ENCODE results near the gene PPP1R13B. TPM values are rescaled to one million over a fixed set of nuclear protein-coding genes. Genes with fewer than 3 reads are reported as not detected.

PPP1R13B gene
- polyA plus RNA-seq, 3 donors, result 28.4 to 30.9 (median 29.4) TPM

DNA sequence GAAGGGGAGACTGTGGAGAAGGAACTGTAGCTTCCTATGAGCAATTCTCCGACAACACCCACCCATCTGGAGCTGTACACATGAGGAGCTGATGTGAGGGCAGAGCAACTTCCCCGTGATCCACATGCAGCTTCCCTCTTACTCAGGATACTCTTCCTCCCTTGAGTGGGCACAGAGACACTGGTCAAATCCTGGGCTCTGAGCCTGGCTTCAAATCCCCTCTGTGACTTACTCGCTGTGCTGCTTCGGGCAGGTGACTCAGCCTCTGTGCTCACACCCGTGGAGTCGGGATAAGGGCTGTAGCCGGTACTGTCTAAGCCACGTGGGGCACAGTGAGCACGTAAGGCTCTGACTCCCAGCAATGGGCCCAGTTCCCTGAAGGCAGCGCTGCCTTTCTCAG lies 100.7 kb downstream of the PPP1R13B start:
- DNase-seq (ENCODE audit: low read depth in 3 of 3, low spot score in 2 of 3), result no peak

DNA sequence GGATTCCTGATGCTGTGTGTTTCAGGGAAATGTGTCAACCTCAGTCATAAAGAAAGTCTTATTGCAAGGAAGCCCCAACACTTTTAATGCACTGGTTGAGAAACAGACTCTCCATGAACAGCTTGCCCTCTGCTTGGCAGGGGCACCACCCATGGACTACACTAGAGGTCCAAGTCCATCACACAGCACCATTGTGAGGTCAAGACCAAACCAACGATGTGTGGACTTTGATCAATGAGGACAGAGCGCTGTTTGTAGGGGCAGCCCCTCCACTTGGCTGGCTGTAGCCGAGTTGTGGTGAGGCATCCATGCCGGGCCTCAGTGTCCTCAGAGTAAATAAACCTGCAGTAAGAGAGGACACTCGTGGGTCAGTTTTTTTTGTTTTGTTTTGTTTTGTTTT lies 102.0 kb downstream of the PPP1R13B start:
- DNase-seq (ENCODE audit: low read depth in 3 of 3, low spot score in 2 of 3), result no peak

DNA sequence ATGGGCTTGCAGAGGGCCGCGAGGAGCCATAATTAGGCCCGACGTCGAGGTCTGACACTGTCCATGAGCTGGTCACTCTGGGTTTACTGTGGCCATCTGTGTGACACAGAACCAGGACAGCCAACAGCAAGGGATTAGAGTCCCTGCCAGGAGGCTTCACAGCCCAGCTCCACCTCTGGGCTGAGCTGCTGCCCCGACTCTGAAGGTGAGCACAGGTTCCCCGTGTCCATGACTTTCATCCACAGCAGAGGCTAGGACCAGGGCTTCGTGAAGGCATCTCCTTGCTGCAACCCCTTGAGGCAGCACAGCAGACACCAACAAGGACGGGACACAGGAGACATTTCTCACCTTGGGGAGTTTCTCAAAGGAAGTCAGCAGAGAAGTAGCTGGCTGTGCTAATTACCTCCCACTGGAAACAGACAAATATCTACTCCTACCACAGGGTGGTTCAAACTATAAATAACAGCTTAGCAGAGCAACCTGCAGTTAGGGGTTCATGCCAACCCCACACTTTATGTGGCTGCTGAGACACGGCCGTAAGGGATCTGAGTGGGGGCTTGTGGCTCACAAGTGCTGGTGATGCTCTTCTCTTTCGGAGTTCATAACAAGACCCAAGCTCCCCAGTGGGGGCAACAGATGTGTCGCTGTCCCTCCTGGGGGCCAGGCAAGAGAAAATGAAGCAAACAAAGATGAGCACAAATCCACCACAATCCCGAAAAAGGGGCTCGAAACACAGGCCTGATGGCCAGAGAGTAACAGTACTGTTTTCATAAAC lies 102.6 kb downstream of the PPP1R13B start:
- DNase-seq (ENCODE audit: low read depth in 3 of 3, low spot score in 2 of 3), result no peak

DNA sequence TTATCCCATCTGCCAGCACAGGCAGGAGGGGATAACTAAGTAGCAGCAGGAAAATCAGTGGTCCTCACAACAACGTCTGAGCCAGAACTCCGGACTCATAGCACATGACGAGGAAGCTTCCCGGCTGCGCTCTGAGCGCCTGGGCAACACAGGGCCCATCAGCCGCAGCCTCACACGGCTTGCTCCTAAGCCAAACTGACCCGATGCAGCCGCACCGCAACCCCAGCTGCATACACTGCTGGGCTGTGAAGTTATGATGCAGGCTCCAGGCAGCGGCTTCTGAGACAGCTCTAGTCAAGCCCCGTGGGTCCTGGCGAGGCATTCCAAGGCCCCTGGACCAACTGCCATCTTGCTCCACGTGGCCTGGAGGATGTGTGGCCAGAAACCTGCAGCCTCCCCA lies 103.7 kb downstream of the PPP1R13B start:
- no peak for DNase-seq (ENCODE audit: low read depth in 3 of 3, low spot score in 2 of 3)

DNA sequence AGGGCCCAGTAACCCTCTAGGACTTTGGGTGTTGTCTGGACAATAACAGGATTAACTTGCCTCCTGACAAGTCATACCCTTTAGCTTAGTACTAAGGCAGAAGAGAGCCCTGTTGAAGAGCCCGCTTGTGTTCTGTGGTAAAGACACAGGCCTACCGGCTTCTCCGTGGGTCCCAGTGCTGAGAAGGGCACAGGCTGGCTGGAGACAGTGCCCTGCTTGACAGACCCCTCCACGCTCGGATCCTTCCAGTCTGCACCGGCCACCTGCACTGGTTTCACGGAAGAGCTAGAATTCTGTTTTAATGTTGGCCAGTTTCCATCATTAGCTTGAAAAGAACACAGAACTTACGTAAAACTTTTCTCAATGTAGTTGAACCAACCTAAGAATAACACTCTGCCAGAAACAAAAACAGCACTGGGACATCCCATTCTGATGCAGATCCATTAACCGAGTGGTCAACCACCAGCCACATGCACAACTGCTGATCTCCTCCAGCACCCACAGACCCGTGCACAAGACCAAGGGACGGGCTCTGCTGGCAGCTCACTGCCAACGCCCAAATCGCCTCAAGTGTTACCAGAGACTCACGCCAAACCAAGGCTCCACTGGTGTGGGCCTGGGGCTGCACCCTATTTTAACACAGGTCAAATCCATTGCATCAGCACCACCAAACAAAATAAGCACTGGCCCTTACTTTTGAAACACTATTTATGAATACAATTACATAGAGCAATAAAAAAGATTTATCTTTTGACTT lies 104.7 kb downstream of the PPP1R13B start:
- DNase-seq (ENCODE audit: low read depth in 3 of 3, low spot score in 2 of 3), result no peak

DNA sequence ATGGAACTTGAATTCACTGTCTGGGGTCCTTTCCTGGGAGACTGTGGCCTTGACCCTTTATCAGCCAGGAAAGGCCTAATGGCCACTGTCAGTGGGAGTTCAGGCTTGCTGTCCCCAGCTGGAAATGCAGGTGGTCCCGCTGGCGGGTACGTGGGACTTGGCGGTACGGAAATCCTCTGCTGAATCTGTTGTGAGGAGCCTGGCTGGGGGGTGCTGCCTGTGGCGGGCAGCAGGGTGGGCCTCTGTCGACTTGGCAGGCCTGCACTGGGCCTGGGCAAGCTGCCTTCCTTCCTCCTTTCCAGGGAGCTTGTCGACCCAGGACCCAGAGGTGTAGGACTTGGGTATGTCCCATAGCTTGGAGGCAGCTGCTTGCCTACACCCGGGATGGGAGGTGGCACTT lies 105.5 kb downstream of the PPP1R13B start:
- no peak for DNase-seq (ENCODE audit: low read depth in 3 of 3, low spot score in 2 of 3)

DNA sequence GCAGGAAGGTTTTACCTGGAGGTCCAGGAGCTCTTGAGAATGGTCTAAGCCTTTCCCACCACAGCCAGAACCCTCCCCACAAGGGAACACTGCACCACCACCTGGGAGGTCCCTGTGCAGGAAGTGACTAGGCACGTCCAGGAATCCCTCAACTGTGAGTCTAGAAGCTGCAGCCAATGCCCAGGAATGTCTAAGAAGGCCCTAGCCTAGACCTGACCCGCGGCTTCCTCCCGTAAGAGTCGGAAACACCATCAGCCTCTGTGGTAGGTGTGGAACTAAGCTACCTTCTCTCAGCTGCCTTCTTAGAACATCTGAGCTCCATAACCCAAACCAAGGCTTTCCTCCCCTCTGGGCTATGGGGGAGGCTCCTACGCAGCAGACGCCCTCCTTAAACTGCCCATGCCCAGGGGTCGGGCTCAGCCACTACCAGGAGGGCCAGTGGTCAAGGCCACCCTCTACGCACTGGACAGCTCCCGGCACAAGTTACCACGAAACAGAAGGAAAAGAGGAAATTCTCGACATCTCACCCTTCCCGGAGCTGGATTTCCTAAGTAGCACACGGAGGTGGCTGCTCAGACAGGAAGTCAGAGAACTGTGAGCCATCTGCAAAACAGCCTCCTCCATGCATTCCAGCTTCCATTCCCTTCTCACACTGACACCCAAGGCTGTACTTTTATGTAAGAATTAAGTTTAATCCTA lies 106.2 kb downstream of the PPP1R13B start:
- DNase-seq (ENCODE audit: low read depth in 3 of 3, low spot score in 2 of 3), result no peak

DNA sequence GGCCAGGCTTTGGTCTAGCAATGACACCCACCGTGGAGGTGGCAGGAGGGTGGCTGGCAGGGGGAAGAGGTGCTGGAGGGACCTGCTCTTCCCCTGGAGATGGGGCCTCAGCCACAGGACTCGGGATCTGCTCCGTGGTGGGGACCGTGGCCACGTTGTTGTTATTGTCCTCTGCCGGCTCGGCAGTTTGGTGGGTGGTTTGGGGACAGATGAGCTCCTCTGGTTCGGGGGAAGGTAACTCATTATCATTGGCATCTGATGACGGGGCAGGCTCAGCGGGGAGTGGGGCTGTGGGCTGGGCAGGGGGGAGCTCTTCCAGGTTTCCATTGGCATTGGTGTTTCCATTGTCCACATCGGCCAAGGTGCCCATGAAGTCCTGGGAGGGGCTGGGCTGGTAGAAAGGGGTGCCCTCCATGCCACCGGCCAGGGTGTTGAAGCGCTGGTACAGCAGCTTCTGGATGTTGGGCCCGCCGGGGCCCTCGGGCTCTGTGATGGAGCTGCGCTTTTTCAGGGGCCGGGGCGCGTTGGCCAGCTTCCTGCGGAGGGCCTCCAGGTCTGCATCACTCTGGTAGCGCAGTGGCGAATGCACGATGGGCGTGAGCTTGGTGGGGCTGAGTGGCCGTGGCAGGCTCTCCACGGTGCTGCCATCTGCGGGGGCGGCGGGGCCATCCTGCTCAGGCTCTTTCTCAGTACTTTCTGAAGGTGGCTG lies 107.4 kb downstream of the PPP1R13B start:
- DNase-seq (ENCODE audit: low read depth in 3 of 3, low spot score in 2 of 3), result no peak

DNA sequence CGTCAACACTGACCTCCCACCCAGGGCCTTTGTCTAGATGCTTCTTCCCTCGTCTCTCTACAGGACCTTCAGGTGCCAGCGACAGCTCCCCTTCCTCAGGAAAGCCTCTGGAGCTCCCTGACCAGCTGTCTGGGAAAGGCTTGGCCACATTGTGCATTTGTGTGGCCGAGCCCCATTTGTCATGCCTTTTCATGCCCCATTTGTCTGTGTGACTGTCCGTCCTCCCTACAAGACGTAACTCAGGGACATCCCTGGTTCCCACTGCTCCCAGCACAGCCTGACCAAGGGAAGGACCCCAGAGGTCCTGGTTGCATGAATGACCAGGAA lies 107.9 kb downstream of the PPP1R13B start:
- DNase-seq (ENCODE audit: low read depth in 3 of 3, low spot score in 2 of 3), result no peak

DNA sequence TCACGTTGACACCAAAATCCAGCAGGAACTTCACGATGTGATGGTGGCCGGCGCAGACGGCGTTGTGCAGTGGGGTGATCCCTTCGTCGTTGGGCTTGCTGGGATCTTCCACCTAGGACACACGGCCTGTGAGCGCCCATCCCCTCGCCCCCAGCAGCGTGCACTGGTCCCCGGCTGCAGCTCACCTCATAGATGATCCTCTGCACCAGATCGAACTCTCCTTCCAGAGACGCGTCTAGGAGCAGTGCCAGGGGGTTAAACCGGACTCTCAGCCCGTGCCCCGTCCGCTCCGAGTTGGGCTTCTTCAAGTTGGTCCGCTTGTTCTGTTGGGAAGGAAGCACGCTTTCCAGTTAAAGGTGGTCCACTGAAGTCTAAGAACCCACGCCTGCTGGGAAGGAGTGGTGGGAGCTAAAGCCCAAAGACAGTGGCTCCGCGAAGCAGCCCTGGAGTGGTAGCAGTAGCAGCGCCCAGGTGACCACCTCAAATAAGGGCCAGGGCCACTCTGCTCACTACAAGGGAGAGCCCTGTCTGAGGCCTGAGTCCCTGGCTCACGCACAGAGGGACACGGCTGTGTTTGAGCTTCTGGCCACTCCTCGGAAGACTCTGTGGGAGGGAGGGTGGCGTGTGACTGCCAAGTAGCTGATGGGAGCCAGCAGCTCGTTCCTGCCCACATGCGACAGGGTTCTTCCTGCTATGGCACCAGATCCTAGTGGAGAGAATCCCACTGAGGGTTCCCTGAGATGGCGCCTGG lies 108.5 kb downstream of the PPP1R13B start:
- no peak for DNase-seq (ENCODE audit: low read depth in 3 of 3, low spot score in 2 of 3)

DNA sequence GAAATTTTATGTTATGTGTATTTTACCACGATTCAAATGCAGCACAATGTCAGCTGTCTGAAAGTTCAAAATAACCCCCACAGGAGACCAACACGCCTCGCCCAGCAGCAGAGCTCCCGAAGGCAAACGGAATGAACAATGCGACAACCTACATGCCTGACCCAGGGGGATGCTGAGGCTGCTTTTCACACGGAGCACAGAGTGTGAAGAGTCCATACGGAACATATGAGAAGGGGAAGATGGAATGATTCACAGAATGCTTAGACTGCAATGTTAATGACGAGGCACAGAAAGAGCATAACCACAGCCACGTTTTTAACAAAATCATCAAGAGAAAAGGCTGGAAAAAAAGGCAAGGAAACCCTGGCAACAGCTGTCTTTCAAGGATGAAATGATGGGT lies 109.2 kb downstream of the PPP1R13B start:
- no peak for DNase-seq (ENCODE audit: low read depth in 3 of 3, low spot score in 2 of 3)

DNA sequence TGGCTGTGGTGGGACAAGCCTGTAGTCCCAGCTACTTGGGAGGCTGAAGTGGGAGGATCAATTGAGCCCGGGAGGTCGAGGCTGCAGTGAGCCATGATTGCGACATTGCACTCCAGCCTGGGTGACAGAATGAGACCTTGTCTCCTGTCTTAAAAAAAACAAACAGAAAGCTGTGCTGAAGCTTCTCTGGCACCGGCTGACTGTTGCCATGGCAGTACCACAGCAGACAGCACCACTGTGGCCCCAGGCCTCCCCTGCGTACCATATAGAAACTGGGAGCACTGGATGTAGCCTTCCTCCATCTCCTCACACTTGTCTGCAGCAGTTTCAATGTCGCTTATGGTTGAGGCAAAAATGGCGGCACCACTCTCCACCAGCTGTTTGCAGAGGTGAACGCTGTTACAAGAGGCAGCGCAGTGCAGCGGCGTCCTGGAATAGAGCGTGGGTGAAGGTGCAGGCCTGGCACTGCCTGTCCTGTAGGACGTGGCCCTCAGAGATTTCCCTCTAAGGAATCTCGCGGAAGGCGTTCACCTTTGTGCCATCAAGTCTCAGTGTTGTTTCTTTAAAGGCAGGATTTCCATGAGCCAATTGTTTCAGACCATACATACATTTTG lies 109.8 kb downstream of the PPP1R13B start:
- no peak for DNase-seq (ENCODE audit: low read depth in 3 of 3, low spot score in 2 of 3)

DNA sequence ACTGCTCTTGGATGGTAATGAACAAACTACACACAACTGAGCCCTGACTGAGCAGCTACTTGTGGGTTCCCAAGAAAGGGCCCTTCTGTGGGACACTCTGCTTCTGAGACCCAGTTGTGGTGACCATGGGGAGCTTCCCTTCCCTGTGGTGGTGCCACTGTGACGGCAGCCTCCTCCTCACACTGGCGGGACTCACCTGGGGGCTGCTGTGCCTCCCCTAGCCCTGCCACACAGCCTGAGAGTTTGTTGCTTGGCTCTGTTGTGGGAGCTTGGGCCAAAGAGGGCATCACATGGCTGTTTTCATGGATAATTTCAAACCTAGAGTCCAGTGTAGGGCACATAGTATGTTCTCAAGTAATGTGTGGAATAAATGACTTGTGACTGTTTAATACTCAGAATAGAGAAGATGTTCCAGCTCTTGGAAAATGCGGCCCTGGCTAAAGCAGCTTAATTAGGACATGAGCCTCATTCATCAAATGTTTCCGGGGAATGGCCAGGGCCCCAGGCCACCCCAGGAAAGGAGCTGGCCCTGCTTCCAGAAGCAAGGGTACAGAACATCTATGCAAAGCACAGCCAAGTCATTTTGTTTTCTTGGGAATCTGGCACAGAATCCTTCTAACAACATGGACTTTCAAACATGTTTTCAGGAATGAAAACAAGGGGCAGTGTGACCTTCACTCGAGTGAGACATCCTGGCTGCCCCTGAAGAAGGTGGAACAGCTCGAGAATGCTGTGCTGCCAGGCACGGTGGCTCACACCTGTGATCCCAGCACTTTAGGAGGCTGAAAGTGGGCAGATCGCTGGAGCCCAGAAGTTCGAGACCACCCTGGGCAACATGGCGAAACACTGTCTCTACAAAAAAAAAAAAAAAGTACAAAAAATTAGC lies 110.6 kb downstream of the PPP1R13B start:
- DNase-seq (ENCODE audit: low read depth in 3 of 3, low spot score in 2 of 3), result no peak

DNA sequence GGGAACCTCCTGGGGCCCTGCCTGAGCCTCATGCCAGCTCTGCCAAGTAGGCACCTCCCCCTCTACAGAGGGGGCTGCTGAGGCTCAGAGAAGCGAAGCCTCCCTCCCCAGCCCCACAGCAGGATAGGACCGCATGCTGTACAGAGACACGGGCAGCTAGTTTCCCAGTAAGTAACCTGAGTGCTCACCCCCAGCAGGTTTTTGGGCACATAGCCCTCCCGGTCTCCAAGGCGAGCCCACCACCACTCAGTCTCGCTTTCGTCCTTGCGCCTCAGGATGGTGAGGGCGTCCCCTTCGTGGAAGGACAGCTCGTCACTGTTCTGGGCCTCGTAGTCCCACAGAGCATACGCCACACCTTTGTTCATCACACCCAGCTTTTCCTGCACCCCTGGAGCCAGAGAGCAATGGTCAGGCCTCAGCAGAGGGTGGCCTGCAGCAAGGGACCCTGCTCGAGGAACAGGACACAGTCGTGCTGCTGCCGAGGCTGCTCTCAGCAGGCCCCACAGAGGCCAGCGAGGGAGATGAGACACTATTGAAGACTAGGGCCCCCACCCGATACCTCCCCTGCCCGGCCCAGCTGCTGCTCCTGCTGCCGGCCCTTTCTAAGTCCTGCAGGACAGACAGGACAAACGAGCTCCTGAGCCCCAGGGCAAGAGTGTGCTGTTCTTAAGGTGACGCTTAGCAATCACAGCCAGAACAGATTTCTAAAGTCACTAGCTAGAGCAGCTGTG lies 111.4 kb downstream of the PPP1R13B start:
- no peak for DNase-seq (ENCODE audit: low read depth in 3 of 3, low spot score in 2 of 3)

DNA sequence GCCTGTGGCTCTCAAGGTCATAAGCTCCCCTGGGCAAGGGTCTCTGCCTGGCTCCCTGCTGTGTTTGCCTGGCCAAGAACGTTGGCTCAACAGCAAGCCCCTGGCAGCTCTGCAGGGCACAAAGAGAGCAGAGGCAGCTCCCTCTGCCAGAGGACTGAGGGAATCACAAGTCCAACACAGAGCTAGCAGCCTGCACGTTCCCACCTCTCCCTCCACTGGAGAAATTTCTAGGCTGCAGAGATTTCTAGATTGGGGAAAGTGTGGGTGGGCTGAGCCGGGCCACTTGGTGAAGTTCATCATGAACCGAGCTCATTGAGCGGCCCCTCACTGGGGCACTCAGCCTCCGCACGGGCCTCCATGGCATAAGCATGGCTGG lies 111.9 kb downstream of the PPP1R13B start:
- no peak for DNase-seq (ENCODE audit: low read depth in 3 of 3, low spot score in 2 of 3)

DNA sequence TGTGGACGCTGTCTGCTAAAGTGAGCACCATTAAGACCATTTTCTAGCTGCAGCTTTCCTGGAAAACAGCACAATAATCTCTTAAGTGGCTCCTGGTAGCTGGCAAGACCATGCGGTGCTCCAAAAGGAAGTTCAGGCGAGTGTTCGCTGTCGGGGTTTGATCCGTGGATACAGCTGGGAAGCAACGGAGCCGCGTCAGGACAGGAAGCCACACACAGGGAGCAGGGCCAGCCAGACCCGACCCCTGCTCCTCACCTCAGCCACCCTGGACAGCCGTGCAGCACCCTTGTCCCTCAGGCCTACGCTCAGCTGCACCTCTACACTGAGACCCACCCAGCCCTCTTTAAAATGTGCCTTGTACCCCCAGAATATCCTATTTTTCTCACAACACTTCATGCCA lies 112.4 kb downstream of the PPP1R13B start:
- no peak for DNase-seq (ENCODE audit: low read depth in 3 of 3, low spot score in 2 of 3)

DNA sequence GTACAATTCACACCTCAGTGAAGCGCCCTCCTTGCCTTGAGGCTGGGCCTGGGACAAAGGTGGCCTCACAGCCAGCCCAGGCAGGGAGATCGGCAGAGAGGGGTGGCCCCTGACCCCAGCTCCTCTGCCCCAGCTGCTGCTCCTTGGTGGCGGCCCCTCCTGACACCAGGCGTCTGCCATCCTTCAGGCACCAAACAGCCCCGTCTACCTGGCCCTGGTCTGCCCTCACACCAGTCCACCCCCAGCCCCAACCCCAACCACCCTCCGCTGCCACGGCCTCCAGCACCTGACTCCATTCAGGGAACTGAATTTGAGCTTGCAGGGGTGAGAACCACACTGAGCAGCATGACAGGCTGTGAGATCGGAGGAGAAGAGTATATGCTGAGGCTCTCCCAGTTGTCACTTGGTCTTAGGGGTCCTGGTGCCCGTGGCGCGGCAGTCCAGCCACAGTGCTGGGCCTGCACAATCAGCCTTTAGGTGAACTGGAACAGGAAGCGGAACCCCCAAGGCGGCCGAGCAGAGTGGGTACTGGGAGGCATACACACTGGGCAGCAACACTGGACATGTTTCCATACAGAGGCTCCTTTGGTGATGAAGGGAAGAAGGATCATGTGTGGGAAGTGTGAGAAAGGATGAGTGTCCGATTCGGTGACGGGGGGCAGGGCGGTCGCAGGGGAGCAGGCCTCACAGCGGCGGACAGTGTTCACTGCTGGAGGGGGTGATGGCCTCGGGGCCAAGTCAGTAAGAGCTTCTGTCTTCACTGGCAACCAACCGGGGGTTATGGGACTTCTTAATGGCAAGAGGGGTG lies 113.1 kb downstream of the PPP1R13B start:
- DNase-seq (ENCODE audit: low read depth in 3 of 3, low spot score in 2 of 3), result no peak

DNA sequence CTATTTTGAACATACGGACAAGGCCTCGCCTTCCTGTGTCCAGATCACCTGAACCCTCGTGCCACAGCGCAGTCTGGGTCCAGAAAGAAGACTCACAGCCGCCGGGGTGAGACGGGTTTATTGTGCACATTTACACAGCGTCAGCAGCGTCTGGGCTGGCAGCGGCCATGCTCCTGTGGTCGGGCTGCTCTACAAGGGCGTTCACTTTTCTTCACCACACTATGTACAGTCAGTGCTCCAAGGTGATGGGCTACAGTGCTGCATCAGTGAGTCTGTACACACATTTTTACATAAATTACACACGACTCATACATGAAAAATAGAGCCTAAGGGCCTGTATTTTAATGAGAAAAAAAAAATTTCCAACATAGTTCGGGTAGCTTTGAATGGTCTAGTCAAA lies 113.7 kb downstream of the PPP1R13B start:
- DNase-seq (ENCODE audit: low read depth in 3 of 3, low spot score in 2 of 3), result no peak
